ENCODE results near the gene WNT7B. TPM values are rescaled to one million over a fixed set of nuclear protein-coding genes. Genes with fewer than 3 reads are reported as not detected.
"Not testable (repeated sequence)": the region's sequence is repeated elsewhere in the genome, so short reads cannot be mapped to it uniquely, and the experiment has no call there.

The WNT7B gene
- polyA plus RNA-seq, 1 of the 3 experiments (the other 2 are of a cell fraction): 0.13 TPM

DNA sequence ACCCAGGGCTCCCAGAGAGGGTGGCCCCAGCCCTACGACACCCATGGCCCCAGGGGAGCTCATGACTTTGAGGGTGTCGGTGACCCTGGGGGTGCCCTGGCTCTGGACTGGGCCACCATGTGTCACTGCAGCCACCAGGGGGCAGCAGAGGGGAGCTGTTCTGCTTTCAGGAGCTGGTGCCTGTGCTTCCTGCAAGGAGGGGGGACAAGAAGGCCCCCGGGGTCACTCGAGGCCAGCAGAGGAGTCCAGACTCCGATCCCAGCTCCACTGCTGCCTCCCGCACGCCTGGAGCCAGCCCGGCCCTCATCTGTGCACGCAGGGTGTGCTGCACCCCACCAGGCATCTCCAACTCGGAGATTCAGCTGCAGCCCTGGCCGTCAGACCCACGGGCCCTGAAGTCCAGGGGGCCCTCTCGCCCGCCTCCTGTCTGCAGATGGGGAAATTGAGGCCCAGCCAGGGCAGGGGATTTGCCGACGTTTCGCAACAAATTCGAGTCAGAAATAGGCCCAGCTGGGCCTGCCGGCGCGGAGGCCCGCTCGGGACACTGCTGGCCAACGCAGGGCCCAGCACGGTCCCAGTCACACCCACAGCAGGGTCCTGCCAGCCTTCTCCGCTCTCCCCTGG, 29.5 kb upstream of the WNT7B start (continued):
- TF ChIP-seq, protein P1, sequence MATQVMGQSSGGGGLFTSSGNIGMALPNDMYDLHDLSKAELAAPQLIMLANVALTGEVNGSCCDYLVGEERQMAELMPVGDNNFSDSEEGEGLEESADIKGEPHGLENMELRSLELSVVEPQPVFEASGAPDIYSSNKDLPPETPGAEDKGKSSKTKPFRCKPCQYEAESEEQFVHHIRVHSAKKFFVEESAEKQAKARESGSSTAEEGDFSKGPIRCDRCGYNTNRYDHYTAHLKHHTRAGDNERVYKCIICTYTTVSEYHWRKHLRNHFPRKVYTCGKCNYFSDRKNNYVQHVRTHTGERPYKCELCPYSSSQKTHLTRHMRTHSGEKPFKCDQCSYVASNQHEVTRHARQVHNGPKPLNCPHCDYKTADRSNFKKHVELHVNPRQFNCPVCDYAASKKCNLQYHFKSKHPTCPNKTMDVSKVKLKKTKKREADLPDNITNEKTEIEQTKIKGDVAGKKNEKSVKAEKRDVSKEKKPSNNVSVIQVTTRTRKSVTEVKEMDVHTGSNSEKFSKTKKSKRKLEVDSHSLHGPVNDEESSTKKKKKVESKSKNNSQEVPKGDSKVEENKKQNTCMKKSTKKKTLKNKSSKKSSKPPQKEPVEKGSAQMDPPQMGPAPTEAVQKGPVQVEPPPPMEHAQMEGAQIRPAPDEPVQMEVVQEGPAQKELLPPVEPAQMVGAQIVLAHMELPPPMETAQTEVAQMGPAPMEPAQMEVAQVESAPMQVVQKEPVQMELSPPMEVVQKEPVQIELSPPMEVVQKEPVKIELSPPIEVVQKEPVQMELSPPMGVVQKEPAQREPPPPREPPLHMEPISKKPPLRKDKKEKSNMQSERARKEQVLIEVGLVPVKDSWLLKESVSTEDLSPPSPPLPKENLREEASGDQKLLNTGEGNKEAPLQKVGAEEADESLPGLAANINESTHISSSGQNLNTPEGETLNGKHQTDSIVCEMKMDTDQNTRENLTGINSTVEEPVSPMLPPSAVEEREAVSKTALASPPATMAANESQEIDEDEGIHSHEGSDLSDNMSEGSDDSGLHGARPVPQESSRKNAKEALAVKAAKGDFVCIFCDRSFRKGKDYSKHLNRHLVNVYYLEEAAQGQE (IDR thresholded peaks at IDR 0.05; ENCODE audit: low read depth, low read length): no peak
- peak; percentile 86 for TF ChIP-seq RAD21 (IDR thresholded peaks at IDR 0.05; ENCODE audit: low read length)
- no peak for TF ChIP-seq FOSL2 (IDR thresholded peaks at IDR 0.05; ENCODE audit: borderline replicate concordance, low read depth)
- peak; percentile 66 for TF ChIP-seq CHD2 (IDR thresholded peaks at IDR 0.05; ENCODE audit: low read length, partially characterized antibody)
- TF ChIP-seq SMC3 (IDR thresholded peaks at IDR 0.05; ENCODE audit: low read depth, low read length): peak; percentile 79
- TF ChIP-seq, protein P2, sequence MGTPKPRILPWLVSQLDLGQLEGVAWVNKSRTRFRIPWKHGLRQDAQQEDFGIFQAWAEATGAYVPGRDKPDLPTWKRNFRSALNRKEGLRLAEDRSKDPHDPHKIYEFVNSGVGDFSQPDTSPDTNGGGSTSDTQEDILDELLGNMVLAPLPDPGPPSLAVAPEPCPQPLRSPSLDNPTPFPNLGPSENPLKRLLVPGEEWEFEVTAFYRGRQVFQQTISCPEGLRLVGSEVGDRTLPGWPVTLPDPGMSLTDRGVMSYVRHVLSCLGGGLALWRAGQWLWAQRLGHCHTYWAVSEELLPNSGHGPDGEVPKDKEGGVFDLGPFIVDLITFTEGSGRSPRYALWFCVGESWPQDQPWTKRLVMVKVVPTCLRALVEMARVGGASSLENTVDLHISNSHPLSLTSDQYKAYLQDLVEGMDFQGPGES (IDR thresholded peaks at IDR 0.05; ENCODE audit: low read depth, low read length): no peak
- no peak for TF ChIP-seq YY1 (IDR thresholded peaks at IDR 0.05; ENCODE audit: low read depth)

DNA sequence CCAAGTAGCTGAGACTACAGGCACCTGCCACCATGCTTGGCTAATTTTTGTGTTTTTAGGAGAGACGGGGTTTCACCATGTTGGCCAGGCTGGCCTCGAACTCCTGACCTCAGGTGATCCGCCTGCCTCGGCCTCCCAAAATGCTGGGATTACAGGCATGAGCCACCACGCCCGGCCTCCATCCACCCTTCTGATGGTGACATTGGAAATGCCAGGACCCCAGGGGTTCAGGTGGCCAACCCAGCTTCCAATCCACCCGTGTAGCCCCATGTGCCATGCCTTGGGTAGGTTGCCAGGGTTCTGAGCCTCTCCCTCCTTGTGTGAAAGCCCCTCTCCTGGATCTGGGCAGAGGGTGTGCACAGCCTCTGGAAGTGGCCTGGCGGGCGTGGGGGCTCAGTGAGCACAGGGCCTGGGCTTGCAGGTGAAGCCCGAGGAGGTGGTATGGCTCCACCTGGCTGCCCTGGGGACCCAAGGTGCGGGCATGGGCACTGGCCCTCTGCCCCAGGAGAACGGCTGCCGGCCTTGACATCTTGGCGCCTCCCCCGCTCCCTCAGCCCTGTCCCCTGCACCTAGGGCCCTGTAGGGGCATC, 28.2 kb upstream of the WNT7B start:
- not testable (repeated sequence) for H3K36me3 ChIP-seq (replicated peaks in 1 of 2; ENCODE audit: control insufficient read depth in 1 of 2, insufficient read depth in 2 of 2, low read length in 1 of 2); H3K4me2 ChIP-seq; H3K27me3 ChIP-seq (ENCODE audit: insufficient read depth); H3K9ac ChIP-seq; H3K9me2 ChIP-seq; H2AFZ ChIP-seq (ENCODE audit: low read depth); H4K20me1 ChIP-seq (ENCODE audit: insufficient read depth); DNase-seq; H3K9me3 ChIP-seq; H3K4me3 ChIP-seq (ENCODE audit: low read depth in 2 of 2, low read length in 1 of 2)
- CTCF ChIA-PET: interaction anchor here (0.6 to 5.0 kb wide), 20 partner anchors 9 to 533 kb away, joined by 3 to 108 read pairs (median 14); no protein-coding TSS in a partner anchor
- Histone ChIP-seq H3K4me1 (ENCODE audit: control insufficient read depth in 1 of 2, insufficient read depth in 2 of 2, low read depth in 1 of 2, low read length in 1 of 2) (peaks cover 46 to 52% of the 10 kb centered on the region in 2 experiments; a peak in 3 of 4 replicates), H3K79me2 (ENCODE audit: insufficient read depth) (peaks cover 34% of the 10 kb centered on the region), H3F3A (replicated peaks; ENCODE audit: insufficient read depth) (peaks cover 23% of the 10 kb centered on the region), H3K27ac (ENCODE audit: low read depth in 2 of 2, low read length in 1 of 2) (peak overlapping the region in 1 of 2 experiments; percentile 100; a peak in 1 of 4 replicates)
- 89% methylated on average over 9 of the region's 15 CpGs for WGBS (ENCODE audit: low lambda C conversion rate)
- POLR2A ChIA-PET: interaction anchor here (1.3 to 1.7 kb wide), 3 partner anchors 48 to 75 kb away, joined by 4 to 21 read pairs (median 5); no protein-coding TSS in a partner anchor
